ENCODE data around the gene FLNC. TPM values are rescaled to one million over a fixed set of nuclear protein-coding genes. Genes with fewer than 3 reads are reported as not detected.

The FLNC gene
- total and polyA plus RNA-seq, 2 donors from 2014 or later: 2.8 to 12.2 TPM

DNA sequence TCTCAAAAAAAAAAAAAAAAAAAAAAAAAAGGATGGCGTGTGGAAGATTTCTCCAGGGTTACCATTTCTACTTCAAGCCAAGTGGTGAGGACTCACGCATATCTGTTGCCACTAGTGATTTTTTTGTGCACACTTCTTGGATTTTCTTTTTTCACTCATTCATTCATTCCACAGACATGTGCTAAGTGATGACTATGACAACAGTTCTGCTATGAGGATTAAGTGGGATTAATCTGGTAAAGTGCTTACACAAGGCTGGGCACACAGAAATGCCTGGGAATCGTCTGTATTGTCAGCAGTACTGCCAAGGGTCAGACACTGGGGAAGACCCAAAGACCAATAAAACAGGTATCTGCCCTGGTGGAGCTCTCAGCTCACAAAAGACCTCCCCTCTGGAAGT lies 48.4 kb upstream of the FLNC start:
- Histone ChIP-seq H3K4me3 (ENCODE audit: low read length in 3 of 3) (no peak overlapping the region), H3K9me3 (ENCODE audit: control insufficient read depth in 2 of 3, insufficient read depth in 1 of 3, low read length in 3 of 3) (peaks cover 0 to 4% (median 0%) of the 10 kb centered on the region in 3 donors), H3K27me3 (ENCODE audit: control insufficient read depth, insufficient read depth, low read length) (no peaks in the 10 kb centered on the region), H3K9ac (ENCODE audit: low read length in 3 of 3) (no peak overlapping the region), H3K36me3 (ENCODE audit: control insufficient read depth in 2 of 3, insufficient read depth in 3 of 3, low read length in 3 of 3) (no peaks in the 10 kb centered on the region), H3K4me1 (ENCODE audit: control insufficient read depth in 2 of 3, insufficient read depth in 2 of 3, low read depth in 1 of 3, low read length in 3 of 3) (no peaks in the 10 kb centered on the region), H3K27ac (ENCODE audit: low read depth in 2 of 2, low read length in 2 of 2) (no peak overlapping the region)
- TF ChIP-seq, protein P1, sequence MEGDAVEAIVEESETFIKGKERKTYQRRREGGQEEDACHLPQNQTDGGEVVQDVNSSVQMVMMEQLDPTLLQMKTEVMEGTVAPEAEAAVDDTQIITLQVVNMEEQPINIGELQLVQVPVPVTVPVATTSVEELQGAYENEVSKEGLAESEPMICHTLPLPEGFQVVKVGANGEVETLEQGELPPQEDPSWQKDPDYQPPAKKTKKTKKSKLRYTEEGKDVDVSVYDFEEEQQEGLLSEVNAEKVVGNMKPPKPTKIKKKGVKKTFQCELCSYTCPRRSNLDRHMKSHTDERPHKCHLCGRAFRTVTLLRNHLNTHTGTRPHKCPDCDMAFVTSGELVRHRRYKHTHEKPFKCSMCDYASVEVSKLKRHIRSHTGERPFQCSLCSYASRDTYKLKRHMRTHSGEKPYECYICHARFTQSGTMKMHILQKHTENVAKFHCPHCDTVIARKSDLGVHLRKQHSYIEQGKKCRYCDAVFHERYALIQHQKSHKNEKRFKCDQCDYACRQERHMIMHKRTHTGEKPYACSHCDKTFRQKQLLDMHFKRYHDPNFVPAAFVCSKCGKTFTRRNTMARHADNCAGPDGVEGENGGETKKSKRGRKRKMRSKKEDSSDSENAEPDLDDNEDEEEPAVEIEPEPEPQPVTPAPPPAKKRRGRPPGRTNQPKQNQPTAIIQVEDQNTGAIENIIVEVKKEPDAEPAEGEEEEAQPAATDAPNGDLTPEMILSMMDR (IDR thresholded peaks at IDR 0.05; ENCODE audit: borderline replicate concordance, extremely low read depth, insufficient read depth): no peak
- DNase-seq (no peak), FAIRE-seq (no peak)
- intact Hi-C loops (cut with DNase I): no loop called here

GRCh38 chr7:128783143-128783861 lies 46.9 kb upstream of the FLNC start:
- no peak for FAIRE-seq
- DNase-seq: peak; percentile 54 to 85 (median 70)
- intact Hi-C loops (cut with DNase I): no loop called here
- no peak overlapping the region for H3K4me3 ChIP-seq (ENCODE audit: low read length in 3 of 3)
- H3K36me3 ChIP-seq (ENCODE audit: control insufficient read depth in 2 of 3, insufficient read depth in 3 of 3, low read length in 3 of 3): no peaks in the 10 kb centered on the region
- H3K27me3 ChIP-seq (ENCODE audit: control insufficient read depth, insufficient read depth, low read length): no peaks in the 10 kb centered on the region
- no peak overlapping the region for H3K9ac ChIP-seq (ENCODE audit: low read length in 3 of 3)
- no peak overlapping the region for H3K27ac ChIP-seq (ENCODE audit: low read depth in 2 of 2, low read length in 2 of 2)
- H3K4me1 ChIP-seq (ENCODE audit: control insufficient read depth in 2 of 3, insufficient read depth in 2 of 3, low read depth in 1 of 3, low read length in 3 of 3): no peaks in the 10 kb centered on the region
- H3K9me3 ChIP-seq (ENCODE audit: control insufficient read depth in 2 of 3, insufficient read depth in 1 of 3, low read length in 3 of 3): no peaks in the 10 kb centered on the region
- TF ChIP-seq, protein P1 (IDR thresholded peaks at IDR 0.05; ENCODE audit: borderline replicate concordance, extremely low read depth, insufficient read depth): no peak

DNA sequence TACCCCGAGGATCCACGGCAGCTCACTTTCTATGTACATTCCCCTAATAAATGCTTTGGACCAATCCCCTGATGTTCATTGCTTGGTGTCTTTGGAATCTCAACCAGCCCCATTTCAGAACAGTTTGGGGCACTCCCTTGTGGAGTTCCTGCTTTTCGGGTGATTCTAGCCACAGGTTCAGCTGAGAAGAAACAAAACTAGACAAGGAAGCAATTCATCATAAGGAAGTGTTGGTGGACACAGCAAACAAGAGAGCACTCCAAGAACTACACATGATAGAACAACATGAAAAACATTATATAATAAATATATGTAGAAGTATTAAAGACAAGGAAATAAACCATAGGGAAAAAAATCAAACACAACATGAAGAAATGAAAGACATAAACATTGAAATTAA lies 44.5 kb upstream of the FLNC start:
- no peaks in the 10 kb centered on the region for H3K9me3 ChIP-seq (ENCODE audit: control insufficient read depth in 2 of 3, insufficient read depth in 1 of 3, low read length in 3 of 3)
- DNase-seq: no peak
- no peaks in the 10 kb centered on the region for H3K36me3 ChIP-seq (ENCODE audit: control insufficient read depth in 2 of 3, insufficient read depth in 3 of 3, low read length in 3 of 3)
- H3K27ac ChIP-seq (ENCODE audit: low read depth in 2 of 2, low read length in 2 of 2): no peak overlapping the region
- no peaks in the 10 kb centered on the region for H3K27me3 ChIP-seq (ENCODE audit: control insufficient read depth, insufficient read depth, low read length)
- H3K9ac ChIP-seq (ENCODE audit: low read length in 3 of 3): no peak overlapping the region
- H3K4me1 ChIP-seq (ENCODE audit: control insufficient read depth in 2 of 3, insufficient read depth in 2 of 3, low read depth in 1 of 3, low read length in 3 of 3): peaks cover 0 to 4% (median 0%) of the 10 kb centered on the region in 3 donors
- FAIRE-seq: no peak
- intact Hi-C loops (cut with DNase I): no loop called here
- H3K4me3 ChIP-seq (ENCODE audit: low read length in 3 of 3): no peak overlapping the region
- TF ChIP-seq, protein P1 (IDR thresholded peaks at IDR 0.05; ENCODE audit: borderline replicate concordance, extremely low read depth, insufficient read depth): no peak

All from kidney (tissue), 14 donors.